Measurements from ENCODE around the gene RGL2.
"Not testable (repeated sequence)": the region's sequence is repeated elsewhere in the genome, so short reads cannot be mapped to it uniquely, and the experiment has no call there.

GRCh38 chr6:33343606-33343952 lies 44.8 kb upstream of the RGL2 start:
- not testable (repeated sequence) for TF ChIP-seq CTCF (IDR thresholded peaks at IDR 0.05; ENCODE audit: low read depth, low read length); EZH2phosphoT487 (IDR thresholded peaks at IDR 0.05; ENCODE audit: low read depth)
